ENCODE data around the gene MINK1. TPM values are rescaled to one million over a fixed set of nuclear protein-coding genes. Genes with fewer than 3 reads are reported as not detected.
"Not testable (repeated sequence)": the region's sequence is repeated elsewhere in the genome, so short reads cannot be mapped to it uniquely, and the experiment has no call there.

Gene MINK1
- total and polyA plus RNA-seq, 4 donors = 22.2 to 97.5 (median 52.1) TPM

DNA sequence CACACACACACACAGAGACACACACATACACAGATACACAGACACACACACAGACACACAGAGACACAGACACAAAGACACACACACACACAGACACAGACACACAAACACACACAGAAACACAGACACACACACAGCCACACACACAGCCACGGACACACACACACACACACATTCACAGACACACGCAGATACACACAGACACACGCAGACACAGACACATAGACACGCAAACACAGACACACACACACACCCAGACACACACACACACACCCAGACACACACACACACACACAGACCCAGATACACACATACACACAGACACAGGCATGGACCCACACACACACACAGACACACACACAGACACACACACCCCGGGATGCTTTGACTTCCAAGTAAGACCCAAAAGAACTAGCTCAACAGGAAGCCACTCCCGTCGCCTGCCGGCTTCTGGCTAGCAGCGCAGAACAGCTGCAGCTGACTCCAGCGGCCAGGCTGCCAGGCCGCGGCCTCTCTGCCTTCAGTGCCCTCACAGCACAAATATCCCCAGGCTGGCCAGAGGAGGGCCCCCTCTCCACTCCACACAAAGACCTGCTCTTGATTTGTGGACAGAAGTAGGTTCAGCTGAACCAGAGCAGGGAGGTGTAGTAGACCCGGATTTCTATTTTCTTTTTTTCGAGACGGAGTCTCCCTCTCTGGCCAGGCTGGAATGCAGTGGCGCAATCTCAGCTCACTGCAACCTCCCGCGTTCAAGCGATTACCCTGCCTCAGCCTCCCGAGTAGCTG is 75.8 kb downstream of the MINK1 start:
- ATAC-seq (ENCODE audit: low FRiP score) = peak; percentile 97
- H3K27ac ChIP-seq (ENCODE audit: low read depth in 1 of 2, low read length in 2 of 2) = no peak overlapping the region

DNA sequence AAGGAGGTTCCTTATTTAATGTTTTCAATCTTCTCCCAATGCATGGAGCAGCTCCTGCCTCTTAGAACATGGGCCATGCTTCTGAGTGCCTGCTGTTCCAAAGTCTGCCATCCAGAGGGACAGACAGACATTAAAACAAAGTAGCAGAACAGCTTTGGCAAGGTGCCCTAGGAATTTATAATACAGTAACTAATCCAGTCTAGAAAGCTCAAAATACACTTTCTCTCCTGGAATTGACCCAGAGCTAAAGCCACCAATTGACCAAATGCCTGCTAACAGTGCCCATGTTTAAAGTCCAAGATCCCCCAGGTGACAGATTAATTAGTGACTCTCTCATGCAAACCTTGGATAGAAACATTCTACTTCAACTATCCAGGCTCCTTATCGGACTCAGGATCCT is 80.9 kb downstream of the MINK1 start:
- WGBS, 2 donors = 58 to 65% methylated on average over 1 of the region's 1 CpG
- H3K4me3 ChIP-seq (ENCODE audit: low read length in 2 of 2) = no peak overlapping the region
- H3K27me3 ChIP-seq (ENCODE audit: control insufficient read depth in 1 of 2, insufficient read depth in 2 of 2, low read length in 1 of 2) = no peaks in the 10 kb centered on the region
- ATAC-seq (ENCODE audit: low FRiP score) (no peak), DNase-seq (no peak)
- intact Hi-C loops (cut with DNase I) = no loop called here
- H3K9me3 ChIP-seq (ENCODE audit: control insufficient read depth, low read length) = no peaks in the 10 kb centered on the region
- no peak overlapping the region for H3K27ac ChIP-seq (ENCODE audit: low read depth in 1 of 2, low read length in 2 of 2)
- no peaks in the 10 kb centered on the region for H3K4me1 ChIP-seq (ENCODE audit: control insufficient read depth in 1 of 2, insufficient read depth in 2 of 2, low read length in 2 of 2)
- H3K36me3 ChIP-seq (ENCODE audit: control insufficient read depth in 1 of 2, insufficient read depth in 2 of 2, low read length in 1 of 2) = no peaks in the 10 kb centered on the region

More for the DNA sequence above, 75.8 kb downstream of the MINK1 start:
- H3K9me3 ChIP-seq (ENCODE audit: control insufficient read depth, low read length) = no peaks in the 10 kb centered on the region
- WGBS, 2 donors = 21 to 23% methylated on average over 20 of the region's 20 CpGs
- peak; percentile 94 to 95 for DNase-seq
- no peaks in the 10 kb centered on the region for H3K27me3 ChIP-seq (ENCODE audit: control insufficient read depth in 1 of 2, insufficient read depth in 2 of 2, low read length in 1 of 2)
- no peaks in the 10 kb centered on the region for H3K36me3 ChIP-seq (ENCODE audit: control insufficient read depth in 1 of 2, insufficient read depth in 2 of 2, low read length in 1 of 2)
- H3K4me3 ChIP-seq (ENCODE audit: low read length in 2 of 2) = no peak overlapping the region
- H3K4me1 ChIP-seq (ENCODE audit: control insufficient read depth in 1 of 2, insufficient read depth in 2 of 2, low read length in 2 of 2) = no peaks in the 10 kb centered on the region
- intact Hi-C loops (cut with DNase I) = loop anchor here (5.0 to 10.0 kb wide), 2 partner anchors 76 to 153 kb away; partner anchors contain the start of gene CAMTA2 (in 2 of the 2)

DNA sequence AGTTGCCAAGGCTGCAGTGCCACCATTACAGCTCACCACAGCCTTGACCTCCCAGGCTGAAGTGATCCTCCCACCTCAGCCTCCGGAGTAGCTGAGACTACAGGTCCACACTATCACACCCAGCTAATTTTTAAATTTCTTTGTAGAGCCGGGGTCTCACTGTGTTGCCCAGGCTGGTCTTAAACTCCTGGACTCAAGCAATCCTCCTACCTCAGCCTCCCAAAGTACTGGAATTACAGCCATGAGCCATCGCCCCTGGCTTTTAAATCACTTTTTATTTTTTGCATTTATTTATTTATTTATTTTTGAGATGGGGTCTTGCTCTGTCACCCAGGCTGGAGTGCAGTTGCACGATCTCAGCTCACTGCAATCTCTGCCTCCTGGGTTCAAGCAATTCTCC is 81.4 kb downstream of the MINK1 start:
- H3K27me3 ChIP-seq (ENCODE audit: control insufficient read depth in 1 of 2, insufficient read depth in 2 of 2, low read length in 1 of 2); H3K27ac ChIP-seq (ENCODE audit: low read depth in 1 of 2, low read length in 2 of 2); DNase-seq; H3K9me3 ChIP-seq (ENCODE audit: control insufficient read depth, low read length); intact Hi-C loops (cut with DNase I); H3K4me3 ChIP-seq (ENCODE audit: low read length in 2 of 2); H3K4me1 ChIP-seq (ENCODE audit: control insufficient read depth in 1 of 2, insufficient read depth in 2 of 2, low read length in 2 of 2); ATAC-seq (ENCODE audit: low FRiP score); H3K36me3 ChIP-seq (ENCODE audit: control insufficient read depth in 1 of 2, insufficient read depth in 2 of 2, low read length in 1 of 2): not testable (repeated sequence)
- 89 to 90% methylated on average over 4 of the region's 4 CpGs for WGBS, 2 donors

DNA sequence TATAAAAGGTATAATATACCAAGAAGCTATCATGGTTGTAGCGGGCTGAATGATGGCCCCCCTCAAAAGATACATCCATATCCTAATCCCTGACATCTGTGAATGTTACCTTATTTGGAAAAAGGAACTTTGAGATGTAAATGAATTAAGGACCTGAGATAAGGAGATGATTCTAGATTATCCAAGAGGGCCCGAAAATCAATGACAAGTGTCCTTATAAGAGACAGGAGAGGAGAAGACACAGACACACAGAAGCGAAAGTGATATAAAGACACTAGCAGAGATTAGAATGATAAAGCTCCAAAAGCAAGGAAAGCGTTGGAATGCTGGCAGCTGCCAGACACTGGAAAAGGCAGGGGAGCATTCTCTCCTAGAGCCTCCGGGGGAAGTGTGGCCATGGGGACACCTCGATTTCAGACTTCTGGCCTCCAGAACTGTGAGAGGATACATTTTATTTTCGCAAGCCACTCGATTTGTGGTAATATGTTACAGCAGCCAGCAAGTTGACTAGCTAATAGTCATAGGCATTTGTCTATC is 86.4 kb downstream of the MINK1 start:
- WGBS, 2 donors = 72 to 77% methylated on average over 8 of the region's 8 CpGs
- no peaks in the 10 kb centered on the region for H3K36me3 ChIP-seq (ENCODE audit: control insufficient read depth in 1 of 2, insufficient read depth in 2 of 2, low read length in 1 of 2)
- H3K27ac ChIP-seq (ENCODE audit: low read depth in 1 of 2, low read length in 2 of 2) = no peak overlapping the region
- no peaks in the 10 kb centered on the region for H3K9me3 ChIP-seq (ENCODE audit: control insufficient read depth, low read length)
- intact Hi-C loops (cut with DNase I) = no loop called here
- no peak for DNase-seq
- no peak overlapping the region for H3K4me3 ChIP-seq (ENCODE audit: low read length in 2 of 2)
- ATAC-seq (ENCODE audit: low FRiP score) = no peak
- H3K4me1 ChIP-seq (ENCODE audit: control insufficient read depth in 1 of 2, insufficient read depth in 2 of 2, low read length in 2 of 2) = no peaks in the 10 kb centered on the region
- H3K27me3 ChIP-seq (ENCODE audit: control insufficient read depth in 1 of 2, insufficient read depth in 2 of 2, low read length in 1 of 2) = no peaks in the 10 kb centered on the region

DNA sequence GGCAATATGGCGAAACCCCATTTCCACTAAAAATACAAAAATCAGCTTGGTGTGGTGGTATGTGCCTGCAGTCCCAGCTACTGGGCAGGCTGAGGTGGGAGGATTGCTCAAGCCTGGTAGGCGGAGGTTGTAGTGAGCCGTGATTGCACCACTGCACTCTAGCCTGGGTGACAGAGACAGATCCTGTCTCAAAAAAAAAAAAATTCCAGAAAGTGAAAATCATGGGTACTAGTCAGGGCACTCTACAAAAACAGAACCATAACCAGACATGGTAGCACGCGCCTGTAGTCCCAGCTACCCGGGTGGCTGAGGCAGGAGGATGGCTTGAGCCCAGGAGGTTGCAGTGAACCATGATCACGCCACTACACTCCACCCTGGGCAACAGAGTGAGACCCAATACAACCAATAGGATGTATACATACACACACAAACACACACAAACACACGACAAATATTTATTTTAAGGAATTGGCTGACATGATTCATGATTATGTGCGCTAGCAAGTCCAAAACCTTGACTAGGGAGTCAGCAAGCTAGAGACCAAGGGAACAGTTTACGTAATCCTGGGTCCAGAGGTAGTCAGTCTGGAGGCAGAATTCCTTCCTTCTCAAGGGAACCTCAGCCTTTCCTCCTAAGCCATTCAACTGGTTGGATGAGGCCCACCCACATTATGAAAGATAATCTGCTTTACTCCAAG is 87.4 kb downstream of the MINK1 start:
- DNase-seq = peak in 1 of 2 donors; percentile 46
- Histone ChIP-seq H3K9me3 (ENCODE audit: control insufficient read depth, low read length) (no peaks in the 10 kb centered on the region), H3K27ac (ENCODE audit: low read depth in 1 of 2, low read length in 2 of 2) (no peak overlapping the region), H3K4me3 (ENCODE audit: low read length in 2 of 2) (no peak overlapping the region), H3K36me3 (ENCODE audit: control insufficient read depth in 1 of 2, insufficient read depth in 2 of 2, low read length in 1 of 2) (no peaks in the 10 kb centered on the region), H3K27me3 (ENCODE audit: control insufficient read depth in 1 of 2, insufficient read depth in 2 of 2, low read length in 1 of 2) (no peaks in the 10 kb centered on the region), H3K4me1 (ENCODE audit: control insufficient read depth in 1 of 2, insufficient read depth in 2 of 2, low read length in 2 of 2) (no peaks in the 10 kb centered on the region)
- no peak for ATAC-seq (ENCODE audit: low FRiP score)
- intact Hi-C loops (cut with DNase I) = no loop called here
- WGBS, 2 donors = 81 to 84% methylated on average over 10 of the region's 10 CpGs

DNA sequence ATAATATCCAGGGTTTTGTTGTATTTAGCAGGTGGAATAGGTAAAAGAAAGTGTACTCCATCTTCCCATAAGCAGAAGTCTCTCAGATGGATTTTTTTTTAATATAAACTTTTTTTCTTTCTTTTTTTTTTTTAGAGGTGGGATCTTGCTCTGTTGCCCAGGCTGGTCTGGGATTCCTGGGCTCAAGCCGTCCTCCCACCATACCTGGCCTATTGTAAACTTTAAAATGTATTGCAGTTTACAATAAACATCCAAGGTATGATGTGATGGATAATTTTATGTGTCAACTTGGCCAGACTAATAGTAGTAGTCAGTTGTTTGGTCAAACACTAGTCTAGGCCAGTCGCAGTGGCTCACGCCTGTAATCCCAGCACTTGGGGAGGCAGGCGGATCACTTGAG is 88.2 kb downstream of the MINK1 start:
- DNase-seq (no peak), ATAC-seq (ENCODE audit: low FRiP score) (no peak)
- intact Hi-C loops (cut with DNase I) = no loop called here
- Histone ChIP-seq H3K4me1 (ENCODE audit: control insufficient read depth in 1 of 2, insufficient read depth in 2 of 2, low read length in 2 of 2) (no peaks in the 10 kb centered on the region), H3K36me3 (ENCODE audit: control insufficient read depth in 1 of 2, insufficient read depth in 2 of 2, low read length in 1 of 2) (no peaks in the 10 kb centered on the region), H3K9me3 (ENCODE audit: control insufficient read depth, low read length) (no peaks in the 10 kb centered on the region), H3K4me3 (ENCODE audit: low read length in 2 of 2) (no peak overlapping the region), H3K27me3 (ENCODE audit: control insufficient read depth in 1 of 2, insufficient read depth in 2 of 2, low read length in 1 of 2) (no peaks in the 10 kb centered on the region), H3K27ac (ENCODE audit: low read depth in 1 of 2, low read length in 2 of 2) (no peak overlapping the region)
- 93 to 95% methylated on average over 4 of the region's 4 CpGs for WGBS, 2 donors

DNA sequence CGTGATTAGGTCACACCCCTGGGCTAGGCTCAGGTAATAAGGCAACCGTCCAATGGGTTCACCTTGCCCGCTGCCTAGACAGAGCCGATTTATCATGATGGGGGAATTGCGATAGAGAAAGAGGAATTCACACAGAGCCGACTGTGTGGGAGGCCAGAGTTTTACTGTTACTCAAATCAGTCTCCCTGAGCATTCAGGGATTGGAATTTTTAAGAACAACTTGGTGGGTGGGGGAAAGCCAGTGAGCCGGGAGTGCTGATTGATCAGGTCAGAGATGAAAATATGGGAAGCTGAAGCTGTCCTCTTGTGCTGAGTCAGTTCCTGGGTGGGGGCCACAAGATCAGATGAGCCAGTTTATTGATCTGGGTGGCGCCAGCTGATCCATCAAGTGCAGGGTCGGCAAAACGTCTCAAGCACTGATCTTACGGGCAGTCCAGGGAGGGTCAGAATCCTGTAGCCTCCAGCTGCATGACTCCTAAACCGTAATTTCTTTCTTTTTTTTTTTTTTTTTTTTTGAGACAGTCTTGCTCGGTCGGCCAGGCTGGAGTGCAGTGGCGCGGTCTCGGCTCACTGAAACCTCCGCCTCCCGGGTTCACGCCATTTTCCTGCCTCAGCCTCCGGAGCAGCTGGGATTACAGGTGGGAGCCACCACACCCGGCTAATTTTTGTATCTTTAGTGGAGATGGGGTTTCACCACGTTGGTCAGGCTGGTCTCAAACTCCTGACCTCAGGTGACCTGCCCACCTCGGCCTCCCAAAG is 93.6 kb downstream of the MINK1 start:
- 79 to 83% methylated on average over 23 to 24 of the region's 24 CpGs for WGBS, 2 donors
- H3K27me3 ChIP-seq (ENCODE audit: control insufficient read depth in 1 of 2, insufficient read depth in 2 of 2, low read length in 1 of 2); ATAC-seq (ENCODE audit: low FRiP score); H3K4me1 ChIP-seq (ENCODE audit: control insufficient read depth in 1 of 2, insufficient read depth in 2 of 2, low read length in 2 of 2); H3K36me3 ChIP-seq (ENCODE audit: control insufficient read depth in 1 of 2, insufficient read depth in 2 of 2, low read length in 1 of 2); DNase-seq; H3K27ac ChIP-seq (ENCODE audit: low read depth in 1 of 2, low read length in 2 of 2); intact Hi-C loops (cut with DNase I); H3K4me3 ChIP-seq (ENCODE audit: low read length in 2 of 2); H3K9me3 ChIP-seq (ENCODE audit: control insufficient read depth, low read length): not testable (repeated sequence)

DNA sequence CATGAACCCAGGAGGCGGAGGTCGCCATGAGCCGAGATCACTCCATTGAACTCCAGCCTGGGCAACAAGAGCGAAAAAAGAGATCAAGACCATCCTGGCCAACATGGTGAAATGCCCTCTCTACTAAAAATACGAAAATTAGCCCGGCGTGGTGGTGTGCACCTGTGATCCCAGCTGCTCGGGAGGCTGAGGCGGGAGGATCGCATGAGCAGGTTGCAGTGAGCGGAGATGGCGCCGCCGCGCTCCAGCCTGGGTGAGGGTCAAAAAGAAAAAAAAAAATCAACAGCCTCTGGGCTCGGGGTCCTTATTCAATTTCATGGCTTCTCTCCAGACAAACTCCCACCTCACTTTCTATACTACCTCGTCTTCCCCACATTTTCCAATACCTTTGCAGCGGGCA is 95.7 kb downstream of the MINK1 start:
- no peak for ATAC-seq (ENCODE audit: low FRiP score)
- no peaks in the 10 kb centered on the region for H3K9me3 ChIP-seq (ENCODE audit: control insufficient read depth, low read length)
- no peak overlapping the region for H3K27ac ChIP-seq (ENCODE audit: low read depth in 1 of 2, low read length in 2 of 2)
- H3K36me3 ChIP-seq (ENCODE audit: control insufficient read depth in 1 of 2, insufficient read depth in 2 of 2, low read length in 1 of 2) = no peaks in the 10 kb centered on the region
- H3K4me1 ChIP-seq (ENCODE audit: control insufficient read depth in 1 of 2, insufficient read depth in 2 of 2, low read length in 2 of 2) = no peaks in the 10 kb centered on the region
- no peaks in the 10 kb centered on the region for H3K27me3 ChIP-seq (ENCODE audit: control insufficient read depth in 1 of 2, insufficient read depth in 2 of 2, low read length in 1 of 2)
- no peak overlapping the region for H3K4me3 ChIP-seq (ENCODE audit: low read length in 2 of 2)
- 95 to 98% methylated on average over 18 of the region's 18 CpGs for WGBS, 2 donors
- no peak for DNase-seq
- intact Hi-C loops (cut with DNase I) = no loop called here

All from aorta (tissue), 5 donors.